ENCODE results near the gene ABHD10. TPM values are rescaled to one million over a fixed set of nuclear protein-coding genes. Genes with fewer than 3 reads are reported as not detected.

ABHD10 gene
- total RNA-seq, 4 donors from 2014 or later = 2.2 to 23.3 (median 9.3) TPM

GRCh38 chr3:111968319-111969054 is 10.3 kb upstream of the ABHD10 start:
- peaks cover 0 to 8% (median 2%) of the 10 kb centered on the region in 4 donors for H3K4me1 ChIP-seq
- intact Hi-C loops (cut with DNase I; ENCODE audit: low total_unique reads) = loop anchor here (5.0 kb wide), 1 partner anchor 106 kb away; no protein-coding TSS in a partner anchor
- DNase-seq = no peak
- TF ChIP-seq EP300 (IDR thresholded peaks at IDR 0.05; ENCODE audit: low read depth) (no peak), POLR2AphosphoS5 (IDR thresholded peaks at IDR 0.05) (no peak), CTCF (IDR thresholded peaks at IDR 0.05) (no peak), POLR2A (IDR thresholded peaks at IDR 0.05) (no peak)
- no peak overlapping the region for H3K4me3 ChIP-seq
- no peaks in the 10 kb centered on the region for H3K27me3 ChIP-seq
- no peak overlapping the region for H3K27ac ChIP-seq
- in situ Hi-C loops (cut with MboI; ENCODE audit: low pct_ligation_motif_present in 1 of 4, low pct_unique_long_range_greater_than_20kb in 1 of 4, low sequenced_read_pairs in 3 of 4) = no loop called here
- H3K36me3 ChIP-seq = no peaks in the 10 kb centered on the region
- WGBS, 2 donors (ENCODE audit: low coverage in 1 of 2) = 48 to 75% methylated on average over 4 to 5 of the region's 5 CpGs
- no peaks in the 10 kb centered on the region for H3K9me3 ChIP-seq

GRCh38 chr3:111970376-111970775 is 8.4 kb upstream of the ABHD10 start:
- Histone ChIP-seq H3K36me3 (no peaks in the 10 kb centered on the region), H3K27me3 (no peaks in the 10 kb centered on the region), H3K27ac (no peak overlapping the region), H3K9me3 (no peaks in the 10 kb centered on the region), H3K4me3 (no peak overlapping the region), H3K4me1 (peaks cover 0 to 8% (median 2%) of the 10 kb centered on the region in 4 donors)
- no peak for TF ChIP-seq POLR2AphosphoS5 (IDR thresholded peaks at IDR 0.05)
- in situ Hi-C loops (cut with MboI; ENCODE audit: low pct_ligation_motif_present in 1 of 4, low pct_unique_long_range_greater_than_20kb in 1 of 4, low sequenced_read_pairs in 3 of 4) = loop anchor here in 3 of 4 donors (5.0 to 10.0 kb wide), 2 partner anchors 253 to 256 kb away; no protein-coding TSS in a partner anchor
- DNase-seq = no peak
- intact Hi-C loops (cut with DNase I; ENCODE audit: low total_unique reads) = no loop called here
- 77 to 85% methylated on average over 3 of the region's 3 CpGs for WGBS, 2 donors (ENCODE audit: low coverage in 1 of 2)

GRCh38 chr3:111971533-111972130 is 7.2 kb upstream of the ABHD10 start:
- no peak for TF ChIP-seq EP300 (IDR thresholded peaks at IDR 0.05; ENCODE audit: low read depth)
- TF ChIP-seq POLR2A (IDR thresholded peaks at IDR 0.05) = no peak
- no peak for TF ChIP-seq POLR2AphosphoS5 (IDR thresholded peaks at IDR 0.05)
- TF ChIP-seq CTCF (IDR thresholded peaks at IDR 0.05) = no peak
- intact Hi-C loops (cut with DNase I; ENCODE audit: low total_unique reads) (no loop called here), in situ Hi-C loops (cut with MboI; ENCODE audit: low pct_ligation_motif_present in 1 of 4, low pct_unique_long_range_greater_than_20kb in 1 of 4, low sequenced_read_pairs in 3 of 4) (loop anchor here in 3 of 4 donors (5.0 to 10.0 kb wide), 2 partner anchors 254 to 257 kb away; no protein-coding TSS in a partner anchor)
- H3K27me3 ChIP-seq = no peaks in the 10 kb centered on the region
- no peaks in the 10 kb centered on the region for H3K36me3 ChIP-seq
- peaks cover 0 to 8% (median 2%) of the 10 kb centered on the region in 4 donors for H3K4me1 ChIP-seq
- H3K9me3 ChIP-seq = no peaks in the 10 kb centered on the region
- whole genome bisulfite sequencing, 2 donors (ENCODE audit: low coverage in 1 of 2) = 83 to 86% methylated on average over 11 of the region's 11 CpGs
- DNase-seq = no peak
- no peak overlapping the region for H3K4me3 ChIP-seq
- no peak overlapping the region for H3K27ac ChIP-seq

- Histone ChIP-seq H3K36me3 (no peaks in the 10 kb centered on the region), H3K27ac (no peak overlapping the region), H3K4me1 (no peaks in the 10 kb centered on the region), H3K9me3 (no peaks in the 10 kb centered on the region), H3K27me3 (no peaks in the 10 kb centered on the region), H3K4me3 (no peak overlapping the region)
- 71 to 93% methylated on average over 3 of the region's 3 CpGs for WGBS, 2 donors (ENCODE audit: low coverage in 1 of 2)
- DNase-seq = no peak
- no peak for TF ChIP-seq POLR2A (IDR thresholded peaks at IDR 0.05)
- TF ChIP-seq POLR2AphosphoS5 (IDR thresholded peaks at IDR 0.05) = no peak
- no peak for TF ChIP-seq EP300 (IDR thresholded peaks at IDR 0.05; ENCODE audit: low read depth)
- TF ChIP-seq CTCF (IDR thresholded peaks at IDR 0.05) = no peak
- in situ Hi-C loops (cut with MboI; ENCODE audit: low pct_ligation_motif_present in 1 of 4, low pct_unique_long_range_greater_than_20kb in 1 of 4, low sequenced_read_pairs in 3 of 4) (loop anchor here in 3 of 4 donors (5.0 to 10.0 kb wide), 2 partner anchors 256 to 258 kb away; no protein-coding TSS in a partner anchor), intact Hi-C loops (cut with DNase I; ENCODE audit: low total_unique reads) (no loop called here)
Measured at GRCh38 chr3:111972891-111973290, 5.9 kb upstream of the ABHD10 start.
